Globus pallidus (tissue), 1 donor: ENCODE data around the gene WWOX.

Experiments
- DNase-seq: peaks from one replicate; pipeline ENCODE4 v3.0.0-alpha.2; 2015; ENCODE audit warnings: low spot score

Gene WWOX

GRCh38 chr16:78955206-78955605, 855.8 kb downstream of the WWOX start:
- no peak for DNase-seq

GRCh38 chr16:78956859-78957258, 857.4 kb downstream of the WWOX start:
- no peak for DNase-seq

- DNase-seq = peak; percentile 35
Measured at GRCh38 chr16:78957317-78958100, 858.1 kb downstream of the WWOX start.

GRCh38 chr16:78961464-78961863, 862.0 kb downstream of the WWOX start:
- no peak for DNase-seq

- no peak for DNase-seq
Measured at GRCh38 chr16:78962457-78962929, 863.0 kb downstream of the WWOX start.

GRCh38 chr16:78967948-78968347, 868.5 kb downstream of the WWOX start:
- DNase-seq = no peak

- DNase-seq = no peak
Measured at GRCh38 chr16:78969721-78970120, 870.3 kb downstream of the WWOX start.

GRCh38 chr16:78970650-78971049, 871.2 kb downstream of the WWOX start:
- DNase-seq = no peak

GRCh38 chr16:78972006-78972405, 872.6 kb downstream of the WWOX start:
- DNase-seq = no peak

- no peak for DNase-seq
Measured at GRCh38 chr16:78972986-78973385, 873.5 kb downstream of the WWOX start.

GRCh38 chr16:78976212-78976611, 876.8 kb downstream of the WWOX start:
- no peak for DNase-seq

GRCh38 chr16:78980825-78981224, 881.4 kb downstream of the WWOX start:
- no peak for DNase-seq

- no peak for DNase-seq
Measured at GRCh38 chr16:78982096-78982744, 882.8 kb downstream of the WWOX start.

- DNase-seq = no peak
Measured at GRCh38 chr16:78984324-78984723, 884.9 kb downstream of the WWOX start.

- no peak for DNase-seq
Measured at GRCh38 chr16:78984887-78985464, 885.5 kb downstream of the WWOX start.

GRCh38 chr16:78985716-78986605, 886.5 kb downstream of the WWOX start:
- DNase-seq = no peak

GRCh38 chr16:78987666-78988065, 888.2 kb downstream of the WWOX start:
- DNase-seq = no peak

GRCh38 chr16:78988361-78988969, 889.0 kb downstream of the WWOX start:
- DNase-seq = no peak

GRCh38 chr16:78990309-78990701, 890.9 kb downstream of the WWOX start:
- DNase-seq = peak; percentile 41

GRCh38 chr16:78992001-78992400, 892.5 kb downstream of the WWOX start:
- DNase-seq = no peak

- no peak for DNase-seq
Measured at GRCh38 chr16:78993346-78993745, 893.9 kb downstream of the WWOX start.
